GM21360 (cell line): ENCODE data around the gene PRRT2.
"Not testable (repeated sequence)": the region's sequence is repeated elsewhere in the genome, so short reads cannot be mapped to it uniquely, and the experiment has no call there.

Experiments used
- ATAC-seq: cut with Tn5 transposase; IDR thresholded peaks from one replicate; pipeline ENCODE4 v1.9.1; 2021; ENCODE audit warnings: mild to moderate bottlenecking, moderate library complexity; ENCODE audit not compliant: unreplicated experiment

The PRRT2 gene

DNA sequence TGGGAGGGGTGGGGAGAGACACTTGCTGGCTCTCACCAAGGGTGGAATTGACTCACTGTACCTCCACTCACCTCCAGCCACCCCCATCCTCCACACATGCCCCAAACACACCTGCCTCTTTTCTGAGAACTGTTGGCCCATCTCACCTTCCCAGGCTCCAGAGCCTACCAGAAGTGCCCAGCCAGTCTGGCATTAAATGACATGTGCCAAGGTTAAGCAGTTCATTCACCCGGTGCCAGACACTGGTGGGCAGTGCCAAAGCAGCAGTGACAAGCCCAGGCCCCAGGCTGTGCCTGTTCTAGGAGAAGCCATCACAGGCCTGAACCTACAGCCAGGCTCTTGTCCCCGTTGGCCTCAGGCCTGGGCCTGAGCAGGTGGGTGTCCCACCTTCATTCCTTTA is 19.5 kb downstream of the PRRT2 start:
- ATAC-seq, result no peak

DNA sequence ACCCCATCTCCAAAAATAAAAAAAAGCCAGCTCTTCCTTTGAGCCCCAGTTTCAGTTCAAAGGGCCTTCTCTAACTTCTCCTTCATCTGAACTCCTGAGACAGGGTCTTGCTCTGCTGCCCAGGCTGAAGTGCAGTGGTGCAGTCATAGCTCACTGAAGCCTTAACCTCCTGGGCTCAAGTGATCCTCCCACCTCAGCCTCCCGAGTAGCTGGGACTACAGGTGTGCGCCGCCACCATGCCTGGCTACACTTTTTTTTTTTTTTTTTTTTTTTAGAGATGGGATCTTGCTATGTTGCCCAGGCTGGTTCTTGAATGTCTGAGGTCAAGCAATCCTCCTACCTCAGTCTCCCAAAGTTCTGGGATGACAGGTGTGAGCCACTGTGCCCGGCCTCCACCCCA is 21.2 kb downstream of the PRRT2 start:
- not testable (repeated sequence) for ATAC-seq

DNA sequence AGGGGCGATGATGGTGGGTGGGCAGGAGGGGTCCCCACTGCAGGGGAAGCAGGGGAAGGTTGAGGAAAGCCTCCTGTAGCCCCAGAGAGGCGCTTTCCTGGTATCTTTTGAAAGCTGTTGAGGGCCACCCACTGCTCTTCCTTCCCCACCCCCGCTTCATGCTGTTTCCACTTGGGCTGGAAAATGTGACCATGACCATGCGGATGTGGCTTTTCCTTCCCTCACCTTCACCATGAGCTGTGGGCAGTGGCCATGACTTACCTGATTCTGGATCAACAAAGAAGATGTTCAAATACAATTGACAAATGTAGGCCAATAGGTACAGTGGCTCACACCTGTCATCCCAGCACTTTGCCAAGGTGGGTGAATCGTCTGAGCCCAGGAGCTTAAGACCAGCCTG is 22.1 kb downstream of the PRRT2 start:
- no peak for ATAC-seq

DNA sequence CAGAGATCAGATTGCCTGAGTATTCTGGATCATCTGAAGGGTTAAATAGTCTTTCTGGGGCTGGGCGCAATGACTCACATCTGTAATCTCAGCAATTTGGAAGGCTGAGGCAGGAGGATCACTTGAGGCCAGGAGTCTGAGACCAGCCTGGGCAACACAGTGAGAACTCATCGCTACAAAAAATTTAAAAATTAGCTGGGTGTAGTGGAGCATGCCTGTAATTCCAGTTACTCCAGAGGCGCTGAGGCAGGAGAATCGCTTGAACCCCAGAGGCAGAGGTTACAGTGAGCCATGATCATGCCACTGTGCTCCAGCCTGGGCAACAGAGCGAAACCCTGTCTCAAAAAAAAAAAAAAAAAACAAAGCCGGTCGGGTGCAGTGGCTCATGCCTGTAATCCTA is 23.9 kb downstream of the PRRT2 start:
- no peak for ATAC-seq

DNA sequence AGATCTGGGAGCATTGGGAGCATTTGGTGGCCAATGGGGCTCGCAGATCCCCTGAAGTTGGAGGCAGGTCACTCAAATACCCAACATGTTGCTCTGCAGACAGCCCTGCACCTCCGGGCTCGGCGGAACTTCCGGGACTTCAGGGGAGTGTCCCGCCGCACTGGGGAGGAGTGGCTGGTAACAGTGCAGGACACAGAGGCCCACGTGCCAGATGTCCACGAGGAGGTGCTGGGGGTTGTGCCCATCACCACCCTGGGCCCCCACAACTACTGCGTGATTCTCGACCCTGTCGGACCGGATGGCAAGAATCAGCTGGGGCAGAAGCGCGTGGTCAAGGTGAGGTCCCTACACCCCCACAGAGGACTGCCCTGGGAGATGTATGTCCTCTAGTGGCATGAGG is 24.6 kb downstream of the PRRT2 start:
- ATAC-seq, result no peak

DNA sequence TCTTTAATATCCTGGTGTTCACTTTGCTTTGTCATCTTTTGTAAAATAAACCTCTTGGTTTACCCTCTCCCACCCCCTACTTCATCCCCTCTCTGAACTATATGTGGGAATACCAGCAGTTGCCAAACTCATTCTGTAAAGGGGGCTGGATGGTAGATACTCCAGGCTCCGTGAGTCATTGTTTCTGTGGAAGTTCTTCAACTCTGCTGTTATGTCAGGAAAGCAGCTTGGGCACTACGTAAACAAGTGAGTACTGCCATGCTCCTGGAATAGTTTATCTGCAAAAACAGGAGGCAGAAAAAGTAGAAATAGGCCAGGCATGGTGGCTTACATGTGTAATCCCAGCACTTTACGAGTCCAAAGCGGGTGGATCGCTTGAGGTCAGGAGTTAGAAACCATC is 25.8 kb downstream of the PRRT2 start:
- no peak for ATAC-seq

DNA sequence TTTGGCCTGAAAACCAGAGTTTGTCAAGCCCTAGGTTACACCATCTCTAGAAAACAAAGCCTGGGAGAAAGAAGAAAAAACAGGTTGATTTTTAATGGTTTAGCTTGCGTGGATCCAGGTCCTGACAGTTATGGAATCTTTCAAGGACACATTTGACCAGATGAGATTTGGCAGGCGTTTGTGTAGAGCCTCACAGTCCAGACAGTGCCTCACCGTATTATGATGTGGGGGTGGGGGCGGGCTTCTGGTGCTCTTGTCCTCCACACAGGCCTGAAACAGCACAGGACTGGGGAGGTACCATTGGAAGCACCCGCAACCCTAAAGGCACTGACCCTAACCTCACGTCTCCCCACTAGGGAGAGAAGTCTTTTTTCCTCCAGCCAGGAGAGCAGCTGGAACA is 27.8 kb downstream of the PRRT2 start:
- no peak for ATAC-seq

DNA sequence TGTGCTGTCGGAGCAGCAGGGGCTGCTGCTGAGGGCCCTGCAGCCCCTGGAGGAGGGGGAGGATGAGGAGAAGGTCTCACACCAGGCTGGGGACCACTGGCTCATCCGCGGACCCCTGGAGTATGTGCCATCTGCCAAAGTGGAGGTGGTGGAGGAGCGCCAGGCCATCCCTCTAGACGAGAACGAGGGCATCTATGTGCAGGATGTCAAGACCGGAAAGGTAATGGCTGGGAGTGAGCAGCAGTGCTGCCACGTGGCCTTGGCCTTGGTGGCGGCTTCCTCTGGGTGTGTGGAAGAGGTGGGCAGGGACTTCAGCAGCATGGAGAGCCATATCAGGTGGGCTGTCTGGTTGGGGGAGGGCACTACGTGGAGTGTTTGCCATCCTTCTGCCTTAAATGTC is 28.2 kb downstream of the PRRT2 start:
- ATAC-seq, result no peak

DNA sequence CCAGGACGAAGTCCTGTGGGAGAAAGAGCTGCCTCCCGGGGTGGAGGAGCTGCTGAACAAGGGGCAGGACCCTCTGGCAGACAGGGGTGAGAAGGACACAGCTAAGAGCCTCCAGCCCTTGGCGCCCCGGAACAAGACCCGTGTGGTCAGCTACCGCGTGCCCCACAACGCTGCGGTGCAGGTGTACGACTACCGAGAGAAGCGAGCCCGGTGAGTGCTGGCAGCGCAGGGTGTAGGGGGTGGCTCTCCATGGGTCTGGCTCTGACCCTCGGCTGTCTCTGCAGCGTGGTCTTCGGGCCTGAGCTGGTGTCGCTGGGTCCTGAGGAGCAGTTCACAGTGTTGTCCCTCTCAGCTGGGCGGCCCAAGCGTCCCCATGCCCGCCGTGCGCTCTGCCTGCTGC is 29.6 kb downstream of the PRRT2 start:
- ATAC-seq, result no peak

DNA sequence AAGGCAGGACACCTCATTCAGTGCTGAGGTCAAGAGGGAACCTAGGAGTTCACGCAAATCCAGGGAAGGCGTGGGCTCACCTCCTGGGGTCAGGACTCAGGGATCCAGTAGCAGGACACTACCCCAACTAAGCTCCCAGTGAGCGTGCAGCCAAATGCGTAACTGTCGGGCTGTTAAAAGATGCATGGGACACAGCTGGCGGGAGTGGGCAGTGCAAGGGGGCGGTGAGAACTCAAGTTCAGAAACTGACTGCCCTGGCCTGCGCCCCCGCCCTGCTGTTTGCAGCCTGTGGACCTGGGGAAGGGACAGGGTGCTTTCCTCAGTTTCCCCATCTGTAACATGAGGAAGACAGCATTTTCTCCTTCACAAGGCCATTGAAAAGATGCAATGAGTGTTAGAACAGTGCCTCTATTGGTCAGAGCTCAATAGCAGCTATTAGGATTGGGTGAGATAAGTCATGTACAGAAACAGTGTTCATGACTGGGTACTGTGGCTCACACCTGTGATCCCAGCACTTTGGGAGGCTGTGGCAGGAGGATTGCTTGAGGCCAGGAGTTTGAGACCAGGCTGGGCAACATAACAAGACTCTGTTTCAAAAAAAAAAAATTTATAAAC is 30.8 kb downstream of the PRRT2 start:
- ATAC-seq, result no peak

DNA sequence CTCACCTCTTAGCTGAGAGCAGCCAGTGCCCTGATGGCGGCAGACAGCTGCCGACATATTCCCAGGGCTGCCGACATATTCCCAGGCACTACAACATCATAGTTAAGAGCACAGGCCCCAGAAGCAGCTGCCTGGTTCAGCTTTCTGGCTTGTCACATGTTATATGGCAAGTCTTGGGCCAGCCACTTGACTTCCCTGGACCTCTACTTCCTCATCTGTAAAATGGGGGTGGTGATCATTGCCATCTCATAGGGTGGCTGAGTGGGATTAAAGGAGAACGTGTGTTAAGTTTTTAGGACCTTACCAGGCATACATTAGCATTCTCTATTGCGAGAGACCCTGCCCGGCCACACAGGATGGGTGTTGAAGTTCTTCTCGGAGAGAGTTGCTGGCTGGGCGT is 31.9 kb downstream of the PRRT2 start:
- ATAC-seq, result no peak

DNA sequence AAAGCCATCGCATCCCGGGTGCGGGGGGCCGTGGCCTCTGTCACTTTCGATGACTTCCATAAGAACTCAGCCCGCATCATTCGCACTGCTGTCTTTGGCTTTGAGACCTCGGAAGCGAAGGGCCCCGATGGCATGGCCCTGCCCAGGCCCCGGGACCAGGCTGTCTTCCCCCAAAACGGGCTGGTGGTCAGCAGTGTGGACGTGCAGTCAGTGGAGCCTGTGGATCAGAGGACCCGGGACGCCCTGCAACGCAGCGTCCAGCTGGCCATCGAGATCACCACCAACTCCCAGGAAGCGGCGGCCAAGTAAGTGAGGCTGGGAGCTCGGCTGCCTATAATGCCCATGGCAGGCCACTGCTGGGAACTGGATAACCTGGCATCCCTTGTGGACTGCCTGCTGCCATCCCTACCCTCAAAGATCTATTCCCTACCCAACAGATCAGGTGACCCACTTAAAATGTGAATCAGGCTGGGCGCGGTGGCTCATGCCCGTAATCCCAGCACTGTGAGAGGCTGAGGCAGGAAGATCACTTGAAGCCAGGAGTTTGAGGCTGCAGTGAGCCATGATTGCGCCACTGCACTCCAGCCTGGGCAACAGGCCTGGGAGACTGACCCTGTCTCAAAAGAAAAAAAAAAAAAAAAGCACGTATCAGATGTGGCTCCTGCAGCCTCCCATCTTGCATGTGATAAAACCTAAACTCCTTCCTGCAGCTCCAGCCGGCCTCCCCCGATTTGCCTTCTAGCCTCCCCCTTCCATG is 32.8 kb downstream of the PRRT2 start:
- ATAC-seq, result no peak

DNA sequence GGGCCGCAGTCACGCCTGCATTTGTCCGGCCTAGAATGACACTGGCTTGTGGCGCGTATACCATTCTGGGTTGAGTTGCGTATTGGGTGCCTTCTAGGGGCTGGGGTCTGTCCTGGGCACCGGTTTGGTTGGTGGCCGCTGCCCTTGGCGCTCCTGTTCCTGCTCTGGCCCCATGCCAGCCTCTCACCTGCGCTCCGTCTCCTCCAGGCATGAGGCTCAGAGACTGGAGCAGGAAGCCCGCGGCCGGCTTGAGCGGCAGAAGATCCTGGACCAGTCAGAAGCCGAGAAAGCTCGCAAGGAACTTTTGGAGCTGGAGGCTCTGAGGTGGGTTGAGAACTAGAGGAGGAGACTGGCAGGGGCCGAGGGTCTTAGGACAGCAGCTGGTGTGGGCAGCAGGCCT is 33.7 kb downstream of the PRRT2 start:
- ATAC-seq, result no peak

DNA sequence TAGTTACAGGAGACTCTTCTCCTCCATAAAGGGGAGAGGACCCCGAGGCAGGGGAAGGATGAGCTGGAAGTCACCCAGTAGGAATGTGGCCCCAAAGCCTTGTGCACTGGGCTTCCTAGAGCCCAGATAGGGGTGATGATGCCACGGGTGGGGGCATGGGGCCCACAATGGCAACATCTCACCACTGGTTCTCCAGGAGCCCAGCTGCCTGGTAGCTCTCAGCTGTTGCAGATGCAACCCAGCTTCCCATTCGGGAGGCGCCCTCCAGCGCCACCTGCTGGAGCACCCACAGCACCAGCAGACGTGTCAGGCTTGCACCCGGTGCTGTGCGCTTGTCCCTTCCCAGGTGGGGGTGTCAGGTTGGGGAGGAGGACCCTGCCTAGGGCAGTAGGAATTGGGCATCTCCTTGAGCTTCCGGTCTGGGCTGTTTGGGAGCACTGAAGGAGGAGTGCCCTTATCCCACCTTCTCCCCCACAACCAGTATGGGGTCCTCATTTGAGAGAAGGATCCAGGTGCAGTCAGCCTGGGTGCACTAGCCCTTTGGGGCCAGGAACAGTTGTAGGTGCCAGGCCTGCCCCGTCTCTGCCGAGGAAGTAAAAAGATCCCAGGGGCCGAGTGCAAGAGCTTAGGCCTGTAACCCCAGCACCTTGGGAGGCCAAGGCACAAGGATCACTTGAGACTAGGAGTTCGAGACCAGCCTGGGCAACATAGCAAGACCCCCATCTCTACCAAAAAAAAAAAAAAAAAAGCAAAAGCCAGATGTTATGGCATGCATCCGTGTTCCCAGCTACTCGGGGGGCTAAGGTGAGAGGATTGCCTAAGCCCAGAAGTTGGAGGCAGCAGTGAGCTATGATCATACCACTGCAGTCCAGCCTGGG is 36.7 kb downstream of the PRRT2 start:
- ATAC-seq, result no peak

DNA sequence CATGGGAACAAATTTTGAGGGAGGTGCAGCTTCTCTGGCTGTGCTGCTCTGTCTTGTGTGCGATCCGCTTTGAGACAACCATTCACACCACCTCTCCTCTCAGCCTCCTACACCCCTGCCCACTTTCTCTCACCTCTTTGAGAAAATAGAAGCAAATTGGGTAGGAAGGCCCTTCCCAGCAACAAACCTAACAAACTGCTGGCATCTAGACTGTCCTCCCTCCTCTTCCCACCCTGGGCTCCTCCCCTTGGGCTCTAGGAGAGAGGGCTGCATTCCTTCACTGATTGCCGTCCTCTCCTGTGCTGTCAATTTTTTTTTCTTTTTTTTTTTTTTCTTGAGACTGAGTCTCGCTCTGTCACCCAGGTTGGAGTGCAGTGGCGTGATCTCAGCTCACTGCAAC is 37.5 kb downstream of the PRRT2 start:
- ATAC-seq, result no peak

DNA sequence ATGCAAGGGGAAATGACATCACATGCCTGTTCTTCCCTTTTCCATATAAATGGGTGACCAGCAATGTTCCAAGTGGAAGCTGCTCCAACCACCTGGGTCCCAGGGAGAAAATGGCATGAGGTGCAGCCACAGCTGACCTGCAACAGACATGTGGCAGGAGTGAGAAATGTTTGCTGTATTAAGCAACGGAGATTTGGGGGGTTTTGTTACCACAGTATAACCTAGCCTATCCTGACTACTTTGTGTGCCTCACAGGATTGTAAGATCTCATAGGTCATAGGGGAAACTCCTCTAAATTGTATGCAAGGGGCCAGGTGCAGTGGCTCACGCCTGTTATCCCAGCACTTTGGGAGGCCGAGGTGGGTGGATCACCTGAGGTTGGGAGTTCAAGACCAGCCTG is 39.0 kb downstream of the PRRT2 start:
- ATAC-seq, result no peak

DNA sequence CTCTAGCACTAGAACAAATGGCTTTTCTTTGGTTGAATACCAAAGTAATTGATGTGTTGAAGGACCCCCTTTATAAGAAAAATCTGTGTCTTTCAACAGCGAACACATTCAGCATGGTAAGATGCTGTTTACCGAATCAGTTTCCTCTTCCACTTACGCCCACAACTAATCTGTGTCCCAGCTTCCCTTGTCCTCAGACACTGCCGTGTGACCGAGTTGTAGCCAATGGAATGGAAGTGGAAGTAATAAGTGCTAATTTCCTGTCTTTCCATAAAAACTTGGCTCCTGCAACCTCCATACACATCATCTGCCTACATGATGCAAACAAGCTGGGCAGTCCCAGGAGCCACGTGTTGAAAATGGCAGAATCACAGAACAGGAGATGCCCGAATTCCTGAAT is 40.7 kb downstream of the PRRT2 start:
- no peak for ATAC-seq

DNA sequence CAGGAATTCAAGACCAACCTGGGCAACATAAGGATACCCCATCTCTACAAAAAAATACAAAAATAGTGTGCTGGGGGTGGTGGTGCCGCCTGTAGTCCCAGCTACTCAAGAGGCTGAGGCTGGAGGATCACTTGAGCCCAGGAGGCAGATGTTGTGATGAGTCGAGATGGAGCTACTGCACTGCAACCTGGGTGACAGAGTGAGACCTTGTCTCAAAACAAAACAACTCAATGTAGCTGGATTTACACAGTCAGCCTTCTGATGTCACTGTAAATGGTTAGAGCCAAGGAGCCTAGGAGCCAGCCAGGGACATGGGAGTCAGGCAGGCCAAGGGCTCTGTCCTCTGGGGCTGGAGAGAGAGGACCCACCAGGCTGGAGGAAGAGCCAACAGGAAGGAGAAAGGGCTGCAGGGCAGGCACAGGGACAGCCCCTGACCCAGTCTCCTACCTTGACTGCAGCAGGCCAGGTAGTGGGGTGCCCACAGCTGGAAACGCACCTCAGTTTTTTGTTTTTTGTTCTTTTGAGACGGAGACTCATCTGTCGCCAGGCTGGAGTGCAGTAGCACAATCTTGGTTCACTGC is 42.6 kb downstream of the PRRT2 start:
- no peak for ATAC-seq

DNA sequence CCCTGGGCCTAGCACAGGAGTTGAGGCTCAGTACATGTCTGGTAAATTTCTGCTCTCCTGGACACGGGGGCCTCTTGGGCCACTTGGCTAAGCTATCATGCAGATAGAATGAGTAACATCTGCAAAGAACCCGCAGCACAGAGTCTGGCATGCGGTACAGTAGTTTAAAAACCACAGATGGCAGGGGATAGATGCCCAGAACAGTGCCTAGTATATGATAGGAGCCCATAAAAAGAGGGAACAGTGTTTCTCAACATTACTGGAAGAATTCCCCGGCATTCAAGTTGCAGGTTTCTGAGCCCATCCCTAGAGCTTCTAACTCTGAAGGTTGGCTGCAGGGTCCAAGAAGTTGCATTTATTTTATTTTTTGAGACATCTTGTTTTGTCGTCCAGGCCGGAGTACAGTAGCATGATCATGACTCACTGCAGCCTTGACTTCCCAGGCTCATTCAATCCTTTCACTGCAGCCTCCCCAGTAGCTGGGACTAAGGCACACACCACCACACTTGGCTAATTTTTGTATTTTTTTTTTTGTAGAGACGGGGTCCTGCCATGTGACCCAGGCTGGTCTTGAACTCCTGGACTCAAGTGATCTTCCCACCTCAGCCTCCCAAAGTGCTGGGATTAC is 45.3 kb downstream of the PRRT2 start:
- no peak for ATAC-seq

DNA sequence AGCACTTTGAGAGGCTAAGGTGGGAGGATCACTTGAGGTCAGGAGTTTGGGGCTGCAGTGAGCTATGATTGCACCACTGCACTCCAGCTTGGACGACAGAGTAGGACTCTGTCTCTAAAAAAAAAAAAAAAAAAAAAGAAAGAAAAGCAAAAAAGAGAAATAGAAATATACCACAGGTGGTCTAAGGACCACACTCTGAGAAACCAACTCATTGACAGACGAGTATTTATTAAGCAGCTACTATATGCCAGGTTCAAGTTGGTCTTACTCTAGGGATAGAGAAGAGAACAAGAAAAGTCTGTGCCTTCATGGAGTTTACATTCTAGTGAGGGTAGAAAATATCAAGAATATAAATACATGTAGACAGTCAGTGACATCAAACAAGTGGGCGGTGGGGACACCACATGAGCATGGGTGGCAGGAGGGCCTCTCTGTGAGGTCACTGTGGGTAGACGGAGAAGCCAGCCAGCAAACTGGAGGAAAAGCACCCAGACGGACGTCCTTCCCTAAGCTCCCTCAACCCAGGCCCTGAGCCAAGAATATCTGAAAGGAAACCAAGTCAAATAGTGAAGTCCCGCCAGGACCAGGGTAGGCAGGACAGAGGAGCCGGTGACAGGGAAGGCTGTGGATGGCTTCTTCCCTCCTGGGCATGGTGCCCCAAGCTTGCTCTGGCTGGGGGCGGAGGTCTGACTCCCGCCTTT is 46.3 kb downstream of the PRRT2 start:
- no peak for ATAC-seq

DNA sequence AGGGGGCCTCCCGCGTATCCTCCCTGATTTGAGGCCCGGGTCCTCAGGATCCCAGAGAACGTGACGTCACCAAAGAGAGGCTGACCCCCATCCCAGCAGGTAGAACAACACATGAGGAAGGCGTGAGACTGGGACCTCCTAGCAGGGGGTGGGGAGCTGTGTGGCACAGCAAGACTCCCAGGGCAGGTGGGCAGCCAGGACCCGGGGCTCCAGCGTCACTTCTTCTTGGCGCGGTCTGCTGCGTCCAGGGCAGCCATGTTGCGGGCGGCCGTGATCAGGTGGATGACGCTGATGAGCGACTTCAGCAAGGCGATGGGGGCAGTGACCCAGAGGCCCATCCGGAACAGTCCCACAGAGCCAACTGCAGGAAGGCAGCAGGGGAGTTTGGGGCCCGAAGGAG is 47.0 kb downstream of the PRRT2 start:
- ATAC-seq, result no peak
